ENCODE measurements around the gene CAPG.

DNA sequence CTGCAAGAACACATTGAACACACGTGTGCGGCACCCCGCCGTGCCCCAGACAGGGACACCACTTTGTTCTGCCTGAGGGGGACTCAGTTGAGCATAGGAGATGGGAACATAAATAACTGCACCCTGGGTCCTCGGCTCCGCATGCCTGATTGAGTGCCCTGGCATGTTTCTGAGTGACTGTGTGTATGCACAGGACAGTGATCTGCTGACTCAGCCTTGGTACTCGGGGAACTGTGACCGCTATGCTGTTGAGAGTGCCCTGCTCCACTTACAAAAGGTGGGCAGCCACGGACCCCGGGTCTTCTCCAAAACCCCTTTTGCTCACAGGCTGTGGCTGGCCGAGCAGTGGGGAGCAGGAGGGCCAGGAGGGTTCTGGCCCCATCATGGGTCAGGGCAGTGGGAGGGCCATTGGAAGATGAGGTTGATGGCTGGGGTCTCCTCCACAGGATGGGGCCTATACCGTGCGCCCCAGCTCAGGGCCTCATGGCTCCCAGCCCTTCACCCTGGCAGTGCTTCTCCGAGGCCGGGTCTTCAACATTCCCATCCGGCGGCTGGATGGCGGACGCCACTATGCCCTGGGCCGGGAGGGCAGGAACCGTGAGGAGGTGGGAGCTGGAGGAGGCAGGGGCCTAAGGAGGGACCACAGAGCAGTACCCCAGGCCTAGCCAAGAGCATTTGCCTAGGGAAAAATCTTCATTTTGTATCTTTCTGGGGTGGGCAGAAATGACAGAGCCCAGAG, 25.2 kb upstream of the CAPG start:
- no peak for TF ChIP-seq EZH2phosphoT487 (IDR thresholded peaks at IDR 0.05; ENCODE audit: borderline replicate concordance, low read depth, low read length)
- no peak for TF ChIP-seq CTCF (conservative IDR thresholded peaks at IDR 0.05; ENCODE audit: low read length)
